ENCODE measurements around the gene SEC62.

DNA sequence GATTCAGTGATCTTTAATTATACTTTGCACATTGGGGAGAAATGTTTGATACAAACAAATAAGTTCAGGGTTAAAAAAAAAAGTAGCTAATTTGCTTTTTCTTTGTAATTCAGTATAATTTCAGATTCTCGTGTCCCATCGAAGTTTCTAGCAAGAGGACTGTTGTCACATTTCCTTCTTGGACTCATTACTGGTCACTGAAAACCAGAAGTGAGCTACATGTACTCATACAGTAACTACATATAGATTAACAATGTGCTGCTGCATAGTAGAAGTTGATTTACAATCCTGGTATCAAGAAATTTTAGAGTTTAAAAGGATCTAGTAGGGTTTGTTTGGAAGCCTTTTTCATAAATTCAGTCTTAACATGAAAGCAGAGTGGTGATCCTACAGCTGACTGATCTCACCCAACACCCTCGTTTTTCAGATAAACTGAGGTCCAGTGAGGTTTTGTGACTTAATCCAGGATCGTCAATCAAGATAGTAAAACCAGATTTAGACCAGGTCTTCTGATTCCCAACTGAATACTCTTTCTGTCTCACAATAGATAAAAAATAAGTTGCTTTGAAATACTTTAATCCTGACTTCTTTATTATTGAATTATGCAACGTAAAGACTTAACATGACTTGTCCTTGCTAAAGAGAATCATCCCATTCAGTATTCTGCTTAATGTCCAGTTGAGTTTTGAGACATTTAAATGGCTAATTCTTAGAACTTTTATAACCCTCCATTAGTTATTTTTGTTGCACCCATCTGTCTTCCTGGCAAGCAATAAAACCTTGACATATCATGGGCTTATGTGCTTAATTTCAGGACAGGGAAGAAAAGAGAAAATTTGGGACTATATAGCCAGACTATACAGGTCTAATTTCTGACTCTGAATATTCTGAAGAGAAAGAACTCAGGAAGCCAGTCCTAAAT, 2.8 kb downstream of the SEC62 start:
- TF ChIP-seq, protein P1, sequence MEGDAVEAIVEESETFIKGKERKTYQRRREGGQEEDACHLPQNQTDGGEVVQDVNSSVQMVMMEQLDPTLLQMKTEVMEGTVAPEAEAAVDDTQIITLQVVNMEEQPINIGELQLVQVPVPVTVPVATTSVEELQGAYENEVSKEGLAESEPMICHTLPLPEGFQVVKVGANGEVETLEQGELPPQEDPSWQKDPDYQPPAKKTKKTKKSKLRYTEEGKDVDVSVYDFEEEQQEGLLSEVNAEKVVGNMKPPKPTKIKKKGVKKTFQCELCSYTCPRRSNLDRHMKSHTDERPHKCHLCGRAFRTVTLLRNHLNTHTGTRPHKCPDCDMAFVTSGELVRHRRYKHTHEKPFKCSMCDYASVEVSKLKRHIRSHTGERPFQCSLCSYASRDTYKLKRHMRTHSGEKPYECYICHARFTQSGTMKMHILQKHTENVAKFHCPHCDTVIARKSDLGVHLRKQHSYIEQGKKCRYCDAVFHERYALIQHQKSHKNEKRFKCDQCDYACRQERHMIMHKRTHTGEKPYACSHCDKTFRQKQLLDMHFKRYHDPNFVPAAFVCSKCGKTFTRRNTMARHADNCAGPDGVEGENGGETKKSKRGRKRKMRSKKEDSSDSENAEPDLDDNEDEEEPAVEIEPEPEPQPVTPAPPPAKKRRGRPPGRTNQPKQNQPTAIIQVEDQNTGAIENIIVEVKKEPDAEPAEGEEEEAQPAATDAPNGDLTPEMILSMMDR (IDR thresholded peaks at IDR 0.05; ENCODE audit: poor library complexity, severe bottlenecking), result no peak
- TF ChIP-seq POLR2AphosphoS5 (IDR thresholded peaks at IDR 0.05), result no peak
- TF ChIP-seq RAD21 (conservative IDR thresholded peaks at IDR 0.05), result no peak
- TF ChIP-seq SMC3 (conservative IDR thresholded peaks at IDR 0.05; ENCODE audit: poor library complexity), result no peak
- TF ChIP-seq TAF1 (IDR thresholded peaks at IDR 0.05; ENCODE audit: low read depth), result no peak
- TF ChIP-seq EZH2 (IDR thresholded peaks at IDR 0.05; ENCODE audit: borderline replicate concordance, insufficient read depth, low read length, poor library complexity, severe bottlenecking), result no peak

Measured in neural cell (in vitro differentiated cells).